SU-DHL-6 (cell line): ENCODE measurements around the gene DEF6.

Experiments
- H2AFZ ChIP-seq: fragments of 200-600 bp; sonication (generic); 2 replicates; pipeline ENCODE4 v1.6.1; 2014; ENCODE audit warnings: low read depth, mild to moderate bottlenecking, moderate library complexity, mixed read lengths, antibody characterized with exemption, low read length; ENCODE audit not compliant: severe bottlenecking
- H3F3A ChIP-seq: fragments of 200-600 bp; shearing (Covaris generic); 2 replicates; pipeline ENCODE4 v1.6.0; 2016; ENCODE audit warnings: antibody characterized with exemption, mild to moderate bottlenecking; ENCODE audit not compliant: insufficient read depth
- H3K27ac ChIP-seq: fragments of 200-600 bp; sonication (generic); 2 replicates; pipeline ENCODE4 v1.5.1; 2016; ENCODE audit warnings: low read depth, mild to moderate bottlenecking, low read length, moderate library complexity, mixed read lengths
- H3K27me3 ChIP-seq: fragments of 200-600 bp; sonication (generic), shearing (Covaris generic); 2 replicates; pipeline ENCODE4 v1.6.0; 2014; ENCODE audit warnings: mild to moderate bottlenecking, low read length
- H3K36me3 ChIP-seq: fragments of 200-600 bp; sonication (generic); 2 replicates; pipeline ENCODE4 v1.6.1; 2014; ENCODE audit warnings: mild to moderate bottlenecking, low read length, mixed read lengths
- H3K4me2 ChIP-seq: fragments of 300-600, 200-600 bp; shearing (Covaris generic), sonication (generic); 2 replicates; pipeline ENCODE4 v1.6.0; 2014; ENCODE audit warnings: low read length, low read depth, mild to moderate bottlenecking; ENCODE audit not compliant: poor library complexity, severe bottlenecking
- H3K4me3 ChIP-seq: fragments of 200-600 bp; sonication (generic); 2 replicates; pipeline ENCODE4 v1.5.1; 2014; ENCODE audit warnings: antibody characterized with exemption, low read length, mild to moderate bottlenecking, mixed read lengths; ENCODE audit not compliant: insufficient read depth, poor library complexity, severe bottlenecking
- H3K79me2 ChIP-seq: fragments of 200-600 bp; sonication (generic); 2 replicates; pipeline ENCODE4 v1.6.1; 2014; ENCODE audit warnings: mild to moderate bottlenecking, low read length, moderate library complexity; ENCODE audit not compliant: insufficient read depth
- H3K9ac ChIP-seq: fragments of 200-600 bp; sonication (generic); 2 replicates; pipeline ENCODE4 v1.7.0; 2014; ENCODE audit warnings: mild to moderate bottlenecking, low read length
- H3K9me2 ChIP-seq: fragments of 200-600 bp; sonication (generic); replicated peaks from 2 replicates; pipeline ENCODE4 v1.6.1; 2014; ENCODE audit warnings: low read length; ENCODE audit not compliant: insufficient read depth
- H3K9me3 ChIP-seq: fragments of 200-600 bp; sonication (generic); 2 replicates; pipeline ENCODE4 v1.6.1; 2014; ENCODE audit warnings: low read length, mixed read lengths; ENCODE audit not compliant: insufficient read depth
- H4K20me1 ChIP-seq: fragments of 200-600 bp; sonication (generic); 2 replicates; pipeline ENCODE4 v1.6.1; 2014; ENCODE audit warnings: low read depth, mild to moderate bottlenecking, antibody characterized with exemption, low read length, moderate library complexity, mixed read lengths
- CTCF ChIP-seq: fragments of 200-600 bp; sonication (generic); IDR thresholded peaks from one replicate; pipeline ENCODE4 v1.5.1; 2017; ENCODE audit warnings: antibody characterized with exemption, mild to moderate bottlenecking, low read length, moderate library complexity; ENCODE audit not compliant: insufficient read depth, poor library complexity, severe bottlenecking
- EZH2phosphoT487 ChIP-seq: fragments of 200-600 bp; sonication (generic), shearing (Covaris generic); conservative IDR thresholded peaks from 2 replicates; pipeline ENCODE4 v1.6.1; 2018; ENCODE audit warnings: mild to moderate bottlenecking, antibody characterized with exemption, low read length, moderate library complexity, mixed read lengths

The DEF6 gene

GRCh38 chr6:35278708-35279107, 18.9 kb upstream of the DEF6 start:
- Histone ChIP-seq H3K4me2 (no peak overlapping the region), H3K27me3 (no peaks in the 10 kb centered on the region), H2AFZ (no peak overlapping the region), H3K27ac (no peak overlapping the region), H3K9me2 (no peaks in the 10 kb centered on the region), H3K9ac (no peak overlapping the region), H3K4me3 (no peak overlapping the region), H3K36me3 (peaks cover 10% of the 10 kb centered on the region; the same call in 1 of the 2 replicates), H3F3A (no peaks in the 10 kb centered on the region), H4K20me1 (no peaks in the 10 kb centered on the region), H3K9me3 (no peaks in the 10 kb centered on the region), H3K79me2 (no peaks in the 10 kb centered on the region)
- no peak for TF ChIP-seq EZH2phosphoT487
- no peak for TF ChIP-seq CTCF

GRCh38 chr6:35280903-35281302, 16.7 kb upstream of the DEF6 start:
- H3K9me3 ChIP-seq, result no peaks in the 10 kb centered on the region
- H3K9ac ChIP-seq, result no peak overlapping the region
- no peaks in the 10 kb centered on the region for H3K9me2 ChIP-seq
- TF ChIP-seq CTCF (no peak), EZH2phosphoT487 (no peak)
- H3K27ac ChIP-seq, result no peak overlapping the region
- peaks cover 15% of the 10 kb centered on the region; the same call in 1 of the 2 replicates for H3K36me3 ChIP-seq
- H2AFZ ChIP-seq, result no peak overlapping the region
- no peaks in the 10 kb centered on the region for H3K27me3 ChIP-seq
- no peaks in the 10 kb centered on the region for H3K79me2 ChIP-seq
- H4K20me1 ChIP-seq, result no peaks in the 10 kb centered on the region
- H3K4me2 ChIP-seq, result no peak overlapping the region
- no peaks in the 10 kb centered on the region for H3F3A ChIP-seq
- no peak overlapping the region for H3K4me3 ChIP-seq

- Histone ChIP-seq H3K27ac (no peak overlapping the region), H2AFZ (no peak overlapping the region), H3K9ac (no peak overlapping the region), H3K27me3 (no peaks in the 10 kb centered on the region), H3K4me2 (no peak overlapping the region), H3K79me2 (no peaks in the 10 kb centered on the region), H3K9me2 (no peaks in the 10 kb centered on the region), H3K4me3 (no peak overlapping the region), H3K9me3 (no peaks in the 10 kb centered on the region), H3F3A (no peaks in the 10 kb centered on the region), H4K20me1 (no peaks in the 10 kb centered on the region), H3K36me3 (peaks cover 15% of the 10 kb centered on the region; the same call in 1 of the 2 replicates)
- TF ChIP-seq EZH2phosphoT487, result no peak
- no peak for TF ChIP-seq CTCF
These were observed 15.1 kb upstream of the DEF6 start for GRCh38 chr6:35282472-35282871.
